HEK293 (cell line): ENCODE measurements around the gene TMEM135.

Source experiments
- CTCF ChIA-PET: fragments of 350-600 bp; formaldehyde crosslinking; extraction: SDS; loops from one replicate; lab custom pipeline; 2021; ENCODE audit warnings: antibody characterized with exemption; lab: Yijun Ruan, JAX
- POLR2A ChIA-PET: fragments of 300-600 bp; formaldehyde crosslinking; extraction: SDS; loops from one replicate; lab custom pipeline; 2020; ENCODE audit warnings: antibody characterized with exemption, inconsistent platforms; lab: Yijun Ruan, JAX
- H3K27ac ChIP-seq: fragments of 200-500 bp; sonication (Bioruptor generic); 2 replicates; pipeline ENCODE4 v1.5.1; 2014; ENCODE audit warnings: low read depth, low read length, control low read depth, inconsistent platforms; ENCODE audit errors: extremely low read depth
- H3K36me3 ChIP-seq, 2 experiments: fragments of 200-500 bp in 1 of 2; sonication (Bioruptor generic) in 1 of 2; 1 replicate in 1 of 2; 2 replicates in 1 of 2; pipeline ENCODE4 v1.5.1; 2014 to 2017; ENCODE audit warnings: inconsistent platforms in 2 of 2, low read length in 2 of 2; ENCODE audit not compliant: control insufficient read depth in 2 of 2, insufficient read depth in 1 of 2
- H3K4me1 ChIP-seq: fragments of 200-500 bp; sonication (Bioruptor generic); 2 replicates; pipeline ENCODE4 v1.5.1; 2014; ENCODE audit warnings: mild to moderate bottlenecking, low read length, inconsistent platforms; ENCODE audit not compliant: control insufficient read depth, insufficient read depth
- H3K4me3 ChIP-seq: 2 replicates; pipeline ENCODE4 v1.5.1; 2011; ENCODE audit warnings: low read depth, mild to moderate bottlenecking, control low read depth, low read length, moderate library complexity
- H3K9me3 ChIP-seq: fragments of 200-500 bp; sonication (Bioruptor generic); 2 replicates; pipeline ENCODE4 v1.5.1; 2014; ENCODE audit warnings: low read depth, low read length, inconsistent platforms; ENCODE audit not compliant: control insufficient read depth, insufficient read depth
- HIC1 ChIP-seq: fragments of 450-650 bp; formaldehyde crosslinking; IDR thresholded peaks from 2 replicates; pipeline ENCODE4 v1.5.1; 2016; ENCODE audit warnings: missing biosample characterization, missing genetic modification characterization
- KLF1 ChIP-seq: fragments of 450-650 bp; formaldehyde crosslinking; IDR thresholded peaks from 2 replicates; pipeline ENCODE4 v1.5.1; 2016; ENCODE audit warnings: missing biosample characterization, missing genetic modification characterization
- PRDM1 ChIP-seq: fragments of 450-650 bp; formaldehyde crosslinking; IDR thresholded peaks from 2 replicates; pipeline ENCODE4; 2016; ENCODE audit warnings: missing biosample characterization, missing genetic modification characterization
- SETDB1 ChIP-seq: IDR thresholded peaks from one replicate; pipeline ENCODE4 v1.6.1; 2017; ENCODE audit warnings: mild to moderate bottlenecking, low read length, moderate library complexity, mixed read lengths; ENCODE audit not compliant: insufficient read length
- TSHZ1 ChIP-seq: fragments of 450-650 bp; formaldehyde crosslinking; IDR thresholded peaks from 2 replicates; pipeline ENCODE4 v1.5.1; 2016; ENCODE audit warnings: missing biosample characterization, missing genetic modification characterization, borderline replicate concordance
- ZBTB26 ChIP-seq: fragments of 450-650 bp; formaldehyde crosslinking; optimal IDR thresholded peaks from 2 replicates; pipeline ENCODE3; 2016; ENCODE audit warnings: missing biosample characterization, mild to moderate bottlenecking, missing genetic modification characterization
- ZEB2 ChIP-seq: fragments of 450-650 bp; formaldehyde crosslinking; IDR thresholded peaks from 2 replicates; pipeline ENCODE4 v1.5.1; 2016; ENCODE audit warnings: missing biosample characterization, missing genetic modification characterization
- ZNF280D ChIP-seq: fragments of 450-650 bp; formaldehyde crosslinking; IDR thresholded peaks from 2 replicates; pipeline ENCODE4 v1.5.1; 2016; ENCODE audit warnings: missing biosample characterization, missing genetic modification characterization
- ZNF302 ChIP-seq: fragments of 450-650 bp; formaldehyde crosslinking; IDR thresholded peaks from 2 replicates; pipeline ENCODE4 v1.5.1; 2016; ENCODE audit warnings: missing biosample characterization, missing genetic modification characterization, low read depth
- ZNF391 ChIP-seq: fragments of 450-650 bp; formaldehyde crosslinking; IDR thresholded peaks from 2 replicates; pipeline ENCODE4 v1.5.1; 2016; ENCODE audit warnings: low read depth, missing biosample characterization, missing genetic modification characterization, borderline replicate concordance
- ZNF629 ChIP-seq: fragments of 450-650 bp; formaldehyde crosslinking; IDR thresholded peaks from 2 replicates; pipeline ENCODE4 v1.5.1; 2017; ENCODE audit warnings: missing biosample characterization, missing genetic modification characterization
- ZNF645 ChIP-seq: fragments of 450-650 bp; formaldehyde crosslinking; IDR thresholded peaks from 2 replicates; pipeline ENCODE4; 2016; ENCODE audit warnings: missing biosample characterization, missing genetic modification characterization
- ZNF664 ChIP-seq: fragments of 450-650 bp; formaldehyde crosslinking; IDR thresholded peaks from 2 replicates; pipeline ENCODE4 v1.5.1; 2016; ENCODE audit warnings: missing biosample characterization, missing genetic modification characterization
- TF ChIP-seq, protein P1 (sequence below): fragments of 450-650 bp; formaldehyde crosslinking; IDR thresholded peaks from 2 replicates; pipeline ENCODE4 v1.5.1; 2016; ENCODE audit warnings: missing biosample characterization, missing genetic modification characterization

Gene TMEM135

DNA sequence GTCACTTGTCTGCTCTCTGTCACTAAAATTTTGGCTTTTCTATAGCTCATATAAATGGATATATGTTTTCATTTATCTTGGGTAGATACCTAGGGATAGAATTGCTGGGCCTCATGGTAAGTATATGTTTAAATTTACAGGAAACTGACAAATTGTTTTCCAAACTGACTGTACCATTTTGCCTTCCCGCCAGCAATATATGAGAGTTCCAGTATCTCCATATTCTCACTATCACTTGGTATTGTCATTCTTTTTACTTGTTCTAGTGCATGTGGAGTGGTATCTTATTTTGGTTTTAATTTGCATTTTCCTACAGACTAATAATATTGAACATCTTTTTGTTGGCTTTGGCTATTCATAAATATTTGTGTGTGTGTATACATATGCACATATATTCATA lies 101.7 kb downstream of the TMEM135 start:
- H3K4me1 ChIP-seq: no peaks in the 10 kb centered on the region
- POLR2A ChIA-PET: no interaction called here
- no peaks in the 10 kb centered on the region for H3K9me3 ChIP-seq
- H3K27ac ChIP-seq: no peak overlapping the region
- no peaks in the 10 kb centered on the region for H3K36me3 ChIP-seq
- TF ChIP-seq ZEB2 (tag by site-specific recombination): no peak
- peak; percentile 52 for TF ChIP-seq SETDB1
- TF ChIP-seq, all 188 proteins: peak for 1
- CTCF ChIA-PET: interaction anchor here (0.6 to 0.7 kb wide), 2 partner anchors 138 to 171 kb away, joined by 4 read pairs; no protein-coding TSS in a partner anchor
- no peak overlapping the region for H3K4me3 ChIP-seq

DNA sequence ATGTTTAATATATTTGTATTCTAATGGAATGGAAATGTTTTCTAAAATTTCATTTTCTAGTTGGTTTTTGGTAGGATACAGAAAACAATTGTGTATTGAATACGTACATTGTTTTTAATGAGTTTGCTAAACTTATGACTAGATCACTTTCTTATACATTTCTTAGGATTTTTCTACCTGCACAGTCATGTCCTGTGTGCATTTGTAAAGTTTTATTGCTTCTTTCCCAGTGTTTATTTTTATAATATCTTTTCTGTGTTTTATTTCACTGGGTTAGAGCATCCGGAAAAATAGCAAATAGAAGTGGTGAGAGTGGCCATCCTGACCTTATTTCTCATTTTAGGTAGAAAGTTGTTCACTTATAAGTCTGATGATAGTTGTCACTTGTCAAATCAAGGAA lies 103.6 kb downstream of the TMEM135 start:
- no peak overlapping the region for H3K4me3 ChIP-seq
- TF ChIP-seq PRDM1: no peak
- TF ChIP-seq ZBTB26 (tag by site-specific recombination): no peak
- no peak for TF ChIP-seq KLF1 (tag by site-specific recombination)
- no peak for TF ChIP-seq ZNF302 (tag by site-specific recombination)
- TF ChIP-seq HIC1: no peak
- no peak for TF ChIP-seq ZNF391
- no peak for TF ChIP-seq ZNF664 (tag by site-specific recombination)
- TF ChIP-seq ZNF280D (tag by site-specific recombination): no peak
- TF ChIP-seq, protein P1, sequence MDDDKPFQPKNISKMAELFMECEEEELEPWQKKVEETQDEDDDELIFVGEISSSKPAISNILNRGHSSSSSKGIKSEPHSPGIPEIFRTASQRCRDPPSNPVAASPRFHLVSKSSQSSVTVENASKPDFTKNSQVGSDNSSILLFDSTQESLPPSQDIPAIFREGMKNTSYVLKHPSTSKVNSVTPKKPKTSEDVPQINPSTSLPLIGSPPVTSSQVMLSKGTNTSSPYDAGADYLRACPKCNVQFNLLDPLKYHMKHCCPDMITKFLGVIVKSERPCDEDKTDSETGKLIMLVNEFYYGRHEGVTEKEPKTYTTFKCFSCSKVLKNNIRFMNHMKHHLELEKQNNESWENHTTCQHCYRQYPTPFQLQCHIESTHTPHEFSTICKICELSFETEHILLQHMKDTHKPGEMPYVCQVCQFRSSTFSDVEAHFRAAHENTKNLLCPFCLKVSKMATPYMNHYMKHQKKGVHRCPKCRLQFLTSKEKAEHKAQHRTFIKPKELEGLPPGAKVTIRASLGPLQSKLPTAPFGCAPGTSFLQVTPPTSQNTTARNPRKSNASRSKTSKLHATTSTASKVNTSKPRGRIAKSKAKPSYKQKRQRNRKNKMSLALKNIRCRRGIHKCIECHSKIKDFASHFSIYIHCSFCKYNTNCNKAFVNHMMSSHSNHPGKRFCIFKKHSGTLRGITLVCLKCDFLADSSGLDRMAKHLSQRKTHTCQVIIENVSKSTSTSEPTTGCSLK (tag by site-specific recombination): no peak
- TF ChIP-seq ZNF629 (tag by site-specific recombination): no peak
- no peak for TF ChIP-seq TSHZ1 (tag by site-specific recombination)
- TF ChIP-seq ZNF645 (tag by site-specific recombination): no peak
- POLR2A ChIA-PET: no interaction called here
- H3K36me3 ChIP-seq: no peaks in the 10 kb centered on the region
- H3K9me3 ChIP-seq: no peaks in the 10 kb centered on the region
- no peak overlapping the region for H3K27ac ChIP-seq
- CTCF ChIA-PET: interaction anchor here (0.5 to 0.6 kb wide), 2 partner anchors 12 to 119 kb away, joined by 4 to 7 read pairs; no protein-coding TSS in a partner anchor
- no peaks in the 10 kb centered on the region for H3K4me1 ChIP-seq
